ENCODE results near the gene PHB1. TPM values are rescaled to one million over a fixed set of nuclear protein-coding genes. Genes with fewer than 3 reads are reported as not detected.
A peak's percentile ranks its signal among the peaks of the same experiment; 100 is the strongest.

The PHB1 gene
- total RNA-seq, 1 donor from 2014 or later: 184 TPM

DNA sequence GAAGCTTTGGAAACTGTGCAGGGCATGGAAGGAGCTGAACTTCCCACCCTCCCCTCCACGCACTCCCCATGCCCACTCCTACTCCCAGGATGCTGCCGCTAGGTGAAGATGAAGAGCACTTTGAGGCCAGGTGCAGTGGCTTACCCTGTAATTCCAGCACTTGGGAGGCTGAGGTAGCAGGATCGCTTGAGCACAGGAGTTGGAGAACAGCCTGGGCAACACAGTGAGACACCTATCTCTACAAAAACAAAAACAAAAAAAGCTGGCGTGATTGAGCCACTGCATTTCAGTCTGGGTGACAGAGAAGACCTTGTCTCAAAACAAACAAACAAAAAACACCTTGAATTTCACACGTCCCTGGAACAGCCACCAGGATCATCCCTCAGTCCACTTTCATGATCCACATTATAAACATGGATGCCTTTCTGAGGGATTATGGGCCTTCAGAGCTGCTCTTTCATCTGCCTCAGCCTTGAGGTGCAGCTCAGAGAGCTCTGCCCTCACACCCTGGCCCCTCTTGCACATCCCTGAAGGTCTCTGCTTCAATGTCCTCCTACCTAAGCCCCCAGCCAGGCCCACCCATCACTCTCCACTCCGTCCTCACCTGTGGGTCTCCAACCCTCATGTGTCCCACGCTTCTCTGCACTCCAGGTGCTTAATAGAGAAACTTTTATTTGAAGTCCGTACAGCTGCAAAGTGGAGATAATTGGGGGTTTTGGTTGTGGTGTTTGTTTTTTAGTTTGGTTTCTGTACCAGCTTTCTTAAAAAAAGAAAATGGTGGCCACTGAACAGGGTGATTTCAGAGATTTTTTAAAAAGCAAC lies 25.8 kb downstream of the PHB1 start:
- TF ChIP-seq, protein P1, sequence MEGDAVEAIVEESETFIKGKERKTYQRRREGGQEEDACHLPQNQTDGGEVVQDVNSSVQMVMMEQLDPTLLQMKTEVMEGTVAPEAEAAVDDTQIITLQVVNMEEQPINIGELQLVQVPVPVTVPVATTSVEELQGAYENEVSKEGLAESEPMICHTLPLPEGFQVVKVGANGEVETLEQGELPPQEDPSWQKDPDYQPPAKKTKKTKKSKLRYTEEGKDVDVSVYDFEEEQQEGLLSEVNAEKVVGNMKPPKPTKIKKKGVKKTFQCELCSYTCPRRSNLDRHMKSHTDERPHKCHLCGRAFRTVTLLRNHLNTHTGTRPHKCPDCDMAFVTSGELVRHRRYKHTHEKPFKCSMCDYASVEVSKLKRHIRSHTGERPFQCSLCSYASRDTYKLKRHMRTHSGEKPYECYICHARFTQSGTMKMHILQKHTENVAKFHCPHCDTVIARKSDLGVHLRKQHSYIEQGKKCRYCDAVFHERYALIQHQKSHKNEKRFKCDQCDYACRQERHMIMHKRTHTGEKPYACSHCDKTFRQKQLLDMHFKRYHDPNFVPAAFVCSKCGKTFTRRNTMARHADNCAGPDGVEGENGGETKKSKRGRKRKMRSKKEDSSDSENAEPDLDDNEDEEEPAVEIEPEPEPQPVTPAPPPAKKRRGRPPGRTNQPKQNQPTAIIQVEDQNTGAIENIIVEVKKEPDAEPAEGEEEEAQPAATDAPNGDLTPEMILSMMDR (IDR thresholded peaks at IDR 0.05): no peak
- POLR2A ChIA-PET: interaction anchor here (0.5 to 5.8 kb wide), 12 partner anchors 12 to 375 kb away, joined by 3 to 109 read pairs (median 8); partner anchors contain the start of gene ZNF652
- ATAC-seq (ENCODE audit: low read depth) (no peak), DNase-seq (no peak)
- Mint-ChIP-seq H3K27me3 (no peaks in the 10 kb centered on the region), H3K36me3 (ENCODE audit: low read depth) (no peaks in the 10 kb centered on the region), H3K27ac (peak overlapping the region; percentile 98), H3K4me1 (peaks cover 65% of the 10 kb centered on the region), H3K9me3 (no peaks in the 10 kb centered on the region), H3K4me3 (peak overlapping the region; percentile 78)
- CTCF ChIA-PET: interaction anchor here (1.0 to 5.1 kb wide), 5 partner anchors 13 to 72 kb away, joined by 3 to 24 read pairs (median 4); partner anchors contain the start of gene ZNF652
- intact Hi-C loops (cut with micrococcal nuclease): loop anchor here (1.0 kb wide), 1 partner anchor 27 kb away; the partner anchor contains the start of gene ZNF652

DNA sequence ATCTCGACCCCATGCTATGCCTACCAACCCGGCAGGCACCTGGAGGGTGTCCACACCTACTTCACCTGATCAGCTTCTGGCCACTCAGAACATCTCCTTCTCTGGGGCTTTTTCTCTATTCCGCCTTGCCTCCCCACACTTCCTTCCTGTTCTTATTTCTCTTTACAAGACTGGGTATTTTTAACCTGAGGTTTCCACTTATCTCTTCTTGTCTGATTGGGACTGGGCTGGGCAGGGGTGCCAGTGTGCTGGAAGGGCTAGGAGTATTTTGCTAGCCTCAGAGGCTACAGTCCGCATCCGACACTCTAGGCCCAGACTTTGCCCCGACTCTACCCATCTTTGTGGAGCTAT lies 26.4 kb downstream of the PHB1 start:
- H3K9me3 Mint-ChIP-seq: no peaks in the 10 kb centered on the region
- H3K27ac Mint-ChIP-seq: peak overlapping the region; percentile 98
- intact Hi-C loops (cut with micrococcal nuclease): loop anchor here (1.0 kb wide), 1 partner anchor 26 kb away; the partner anchor contains the start of gene ZNF652
- ATAC-seq (ENCODE audit: low read depth): peak; percentile 64
- CTCF ChIA-PET: interaction anchor here (1.0 to 5.1 kb wide), 5 partner anchors 12 to 71 kb away, joined by 3 to 24 read pairs (median 7); no protein-coding TSS in a partner anchor
- peaks cover 61% of the 10 kb centered on the region for H3K4me1 Mint-ChIP-seq
- TF ChIP-seq, protein P1 (IDR thresholded peaks at IDR 0.05): no peak
- no peaks in the 10 kb centered on the region for H3K27me3 Mint-ChIP-seq
- peak overlapping the region; percentile 78 for H3K4me3 Mint-ChIP-seq
- DNase-seq: no peak
- H3K36me3 Mint-ChIP-seq (ENCODE audit: low read depth): no peaks in the 10 kb centered on the region
- POLR2A ChIA-PET: interaction anchor here (0.6 to 5.8 kb wide), 9 partner anchors 12 to 289 kb away, joined by 3 to 109 read pairs (median 7); partner anchors contain the start of gene ZNF652

DNA sequence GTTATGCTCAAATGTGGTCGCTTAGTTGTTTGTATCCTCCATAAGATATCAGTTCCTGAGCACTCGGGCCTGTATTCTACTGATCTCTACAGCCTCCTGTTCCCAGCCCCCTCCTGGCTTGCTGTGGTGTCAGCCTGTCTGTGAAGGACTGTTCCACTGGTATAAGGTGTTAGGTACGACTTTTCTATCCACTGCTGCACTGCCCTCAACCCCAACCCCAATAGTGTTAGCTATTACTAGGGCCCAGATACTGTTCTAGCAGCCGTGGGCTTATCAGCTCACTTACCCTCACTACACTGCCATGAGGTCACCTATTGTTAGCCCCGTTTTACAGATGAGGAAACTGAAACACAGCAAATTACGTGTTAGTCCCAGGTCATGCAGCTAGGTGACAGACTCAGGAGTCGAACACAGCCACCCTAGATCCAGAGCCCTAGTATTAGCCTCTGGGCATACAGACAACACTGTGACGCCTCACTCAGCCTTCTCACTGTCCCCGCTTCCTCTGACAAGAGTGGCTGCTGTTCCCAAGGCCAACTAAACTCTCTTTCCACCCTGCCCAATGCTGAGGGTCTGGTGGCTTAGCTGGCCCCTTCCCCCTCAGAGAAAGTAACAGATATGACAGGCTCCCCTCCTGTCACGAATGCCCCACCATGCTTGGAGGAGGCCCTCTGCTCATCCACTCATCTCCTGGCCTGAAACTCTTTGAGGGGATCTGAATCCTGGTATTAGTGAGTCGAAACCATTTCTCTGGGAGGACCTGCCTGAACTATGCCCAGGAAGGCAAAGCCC lies 27.0 kb downstream of the PHB1 start:
- ATAC-seq (ENCODE audit: low read depth) (peak; percentile 11), DNase-seq (no peak)
- peak overlapping the region; percentile 78 for H3K4me3 Mint-ChIP-seq
- H3K27me3 Mint-ChIP-seq: no peaks in the 10 kb centered on the region
- ChIA-PET CTCF (interaction anchor here (1.0 to 5.1 kb wide), 6 partner anchors 12 to 207 kb away, joined by 3 to 24 read pairs (median 4); no protein-coding TSS in a partner anchor), POLR2A (interaction anchor here (0.6 to 5.8 kb wide), 9 partner anchors 11 to 290 kb away, joined by 3 to 109 read pairs (median 7); partner anchors contain the start of gene ZNF652)
- H3K36me3 Mint-ChIP-seq (ENCODE audit: low read depth): no peaks in the 10 kb centered on the region
- TF ChIP-seq, protein P1 (IDR thresholded peaks at IDR 0.05): no peak
- no peaks in the 10 kb centered on the region for H3K9me3 Mint-ChIP-seq
- peak overlapping the region; percentile 98 for H3K27ac Mint-ChIP-seq
- intact Hi-C loops (cut with micrococcal nuclease): loop anchor here (1.0 kb wide), 1 partner anchor 25 kb away; the partner anchor contains the start of gene ZNF652
- H3K4me1 Mint-ChIP-seq: peaks cover 61% of the 10 kb centered on the region

DNA sequence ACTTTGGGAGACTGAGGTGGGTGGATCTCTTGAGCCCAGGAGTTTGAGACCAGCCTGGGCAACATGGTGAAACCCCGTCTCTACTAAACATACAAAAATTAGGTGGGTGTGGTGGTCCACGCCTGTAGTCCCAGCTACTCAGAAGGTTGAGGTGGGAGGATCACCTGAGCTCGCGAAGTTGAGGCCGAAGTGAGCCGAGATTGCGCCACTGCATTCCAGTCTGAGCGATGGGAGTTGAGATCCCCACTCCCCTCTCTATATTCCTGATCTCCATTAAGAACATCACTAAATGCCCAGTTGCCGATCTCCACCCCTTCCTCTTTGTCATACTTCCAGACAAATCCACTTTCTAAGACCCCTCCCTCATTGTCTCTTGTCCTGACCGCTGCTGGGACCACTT lies 28.3 kb downstream of the PHB1 start:
- Mint-ChIP-seq H3K9me3 (no peaks in the 10 kb centered on the region), H3K27me3 (no peaks in the 10 kb centered on the region), H3K4me1 (peaks cover 66% of the 10 kb centered on the region), H3K27ac (peak overlapping the region; percentile 35), H3K4me3 (no peak overlapping the region), H3K36me3 (ENCODE audit: low read depth) (no peaks in the 10 kb centered on the region)
- TF ChIP-seq, protein P1 (IDR thresholded peaks at IDR 0.05): no peak
- intact Hi-C loops (cut with micrococcal nuclease): no loop called here
- DNase-seq (no peak), ATAC-seq (ENCODE audit: low read depth) (no peak)
- ChIA-PET POLR2A (interaction anchor here (0.5 to 5.8 kb wide), 3 partner anchors 23 to 46 kb away, joined by 3 to 109 read pairs (median 3); partner anchors contain the start of gene ZNF652), CTCF (interaction anchor here (0.7 to 1.4 kb wide), 4 partner anchors 13 to 206 kb away, joined by 3 to 4 read pairs (median 3); no protein-coding TSS in a partner anchor)

Measured in activated B cell treated with CpG ODN at 0.5 μM for 24 hours (primary cell).